ENCODE data around the gene WEE2. TPM values are rescaled to one million over a fixed set of nuclear protein-coding genes. Genes with fewer than 3 reads are reported as not detected.

Gene WEE2
- total RNA-seq, 1 donor from 2014 or later, result not detected

GRCh38 chr7:141697211-141697871 lies 10.8 kb upstream of the WEE2 start:
- TF ChIP-seq POLR2A (IDR thresholded peaks at IDR 0.05), result no peak
- TF ChIP-seq POLR2AphosphoS5 (IDR thresholded peaks at IDR 0.05; ENCODE audit: insufficient read depth in 1 of 2, low read depth in 1 of 2), result no peak
- TF ChIP-seq CTCF (IDR thresholded peaks at IDR 0.05), result no peak
- no peak overlapping the region for H3K27ac ChIP-seq
- H3K9me3 ChIP-seq, result no peaks in the 10 kb centered on the region
- peaks cover 33% of the 10 kb centered on the region for H3K4me1 ChIP-seq
- H3K4me3 ChIP-seq, result no peak overlapping the region
- DNase-seq (ENCODE audit: extremely low spot score in 2 of 2), result no peak
- H3K27me3 ChIP-seq, result no peaks in the 10 kb centered on the region
- intact Hi-C loops (cut with DNase I), result no loop called here
- no peaks in the 10 kb centered on the region for H3K36me3 ChIP-seq

DNA sequence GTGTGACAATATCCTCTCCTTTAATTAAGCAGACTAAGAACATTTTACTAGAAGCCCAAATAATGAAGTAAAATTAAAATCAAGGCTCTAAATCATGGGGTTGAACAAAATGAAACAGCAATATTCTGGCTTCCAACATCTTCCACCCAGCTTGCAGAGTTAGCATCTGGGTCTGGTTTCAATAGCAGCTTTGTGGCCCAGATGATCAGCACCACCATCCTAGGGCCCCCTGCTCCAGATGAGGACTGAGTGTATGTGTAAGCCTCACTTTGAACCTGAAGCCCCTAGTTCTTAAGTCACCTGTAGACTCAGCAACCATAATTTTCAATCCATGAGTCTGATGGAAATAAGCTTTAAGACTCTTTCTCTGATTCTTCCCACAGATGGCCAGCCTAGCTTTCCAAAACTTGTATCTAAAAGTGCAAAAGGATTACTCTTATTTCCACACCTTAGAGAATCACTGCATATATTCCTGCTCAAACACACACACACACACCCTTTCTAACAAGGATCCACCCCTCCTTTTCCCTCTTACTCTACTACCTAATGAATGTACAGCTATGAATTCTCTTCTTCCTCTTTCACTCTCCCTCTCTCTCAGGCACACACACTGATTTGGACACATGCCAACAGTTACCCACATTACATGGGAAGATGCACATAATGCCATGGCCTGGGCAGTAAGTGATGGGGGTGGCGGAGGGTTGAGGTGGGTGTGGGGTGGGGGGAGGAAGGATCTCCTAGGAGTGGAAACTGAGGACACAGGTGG lies 9.7 kb upstream of the WEE2 start:
- no peaks in the 10 kb centered on the region for H3K9me3 ChIP-seq
- TF ChIP-seq POLR2A (IDR thresholded peaks at IDR 0.05), result no peak
- TF ChIP-seq CTCF (IDR thresholded peaks at IDR 0.05), result no peak
- TF ChIP-seq POLR2AphosphoS5 (IDR thresholded peaks at IDR 0.05; ENCODE audit: insufficient read depth in 1 of 2, low read depth in 1 of 2), result no peak
- no peak overlapping the region for H3K27ac ChIP-seq
- no peaks in the 10 kb centered on the region for H3K36me3 ChIP-seq
- peaks cover 41% of the 10 kb centered on the region for H3K4me1 ChIP-seq
- DNase-seq (ENCODE audit: extremely low spot score in 2 of 2), result no peak
- no peak overlapping the region for H3K4me3 ChIP-seq
- intact Hi-C loops (cut with DNase I), result no loop called here
- H3K27me3 ChIP-seq, result no peaks in the 10 kb centered on the region

DNA sequence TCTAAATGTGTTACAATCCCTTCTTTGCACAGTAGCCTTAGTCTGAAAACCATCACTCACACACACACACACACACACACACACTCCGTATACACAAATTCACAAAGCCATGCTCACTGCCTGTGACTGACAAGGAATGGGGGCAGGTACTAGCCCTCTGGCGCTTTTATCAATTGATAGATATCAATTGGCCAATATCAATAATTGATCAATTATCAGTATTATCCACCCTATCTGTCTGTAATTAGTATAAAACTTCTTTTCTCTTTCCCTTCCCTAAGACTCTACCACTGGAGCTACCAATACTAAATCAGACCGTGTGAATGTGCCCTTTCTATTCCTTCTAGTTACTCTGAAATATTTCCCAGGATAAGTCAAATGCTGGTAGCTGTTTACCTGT lies 8.3 kb upstream of the WEE2 start:
- Histone ChIP-seq H3K36me3 (no peaks in the 10 kb centered on the region), H3K4me3 (no peak overlapping the region), H3K4me1 (peaks cover 41% of the 10 kb centered on the region), H3K9me3 (no peaks in the 10 kb centered on the region), H3K27ac (no peak overlapping the region), H3K27me3 (no peaks in the 10 kb centered on the region)
- intact Hi-C loops (cut with DNase I), result no loop called here
- TF ChIP-seq CTCF (IDR thresholded peaks at IDR 0.05) (no peak), POLR2AphosphoS5 (IDR thresholded peaks at IDR 0.05; ENCODE audit: insufficient read depth in 1 of 2, low read depth in 1 of 2) (no peak), POLR2A (IDR thresholded peaks at IDR 0.05) (no peak)
- no peak for DNase-seq (ENCODE audit: extremely low spot score in 2 of 2)

- Histone ChIP-seq H3K27ac (peak overlapping the region; percentile 89), H3K4me3 (peak overlapping the region; percentile 87 to 97), H3K36me3 (no peaks in the 10 kb centered on the region), H3K27me3 (no peaks in the 10 kb centered on the region), H3K9me3 (no peaks in the 10 kb centered on the region), H3K4me1 (peaks cover 41% of the 10 kb centered on the region)
- intact Hi-C loops (cut with DNase I), result no loop called here
- no peak for TF ChIP-seq POLR2AphosphoS5 (IDR thresholded peaks at IDR 0.05; ENCODE audit: insufficient read depth in 1 of 2, low read depth in 1 of 2)
- no peak for TF ChIP-seq CTCF (IDR thresholded peaks at IDR 0.05)
- TF ChIP-seq POLR2A (IDR thresholded peaks at IDR 0.05), result no peak
- no peak for DNase-seq (ENCODE audit: extremely low spot score in 2 of 2)
These were observed 7.8 kb upstream of the WEE2 start for GRCh38 chr7:141700296-141700847.
